HEK293 (cell line): ENCODE results near the gene TOM1L2.

Experiments
- BCL11A ChIP-seq: fragments of 450-650 bp; formaldehyde crosslinking; IDR thresholded peaks from 2 replicates; pipeline ENCODE4 v1.5.1; 2016; ENCODE audit warnings: low read depth, missing biosample characterization, missing genetic modification characterization
- BCL6B ChIP-seq: fragments of 450-650 bp; formaldehyde crosslinking; IDR thresholded peaks from 2 replicates; pipeline ENCODE4 v1.5.1; 2017; ENCODE audit warnings: missing biosample characterization, missing genetic modification characterization
- CTCF ChIP-seq: fragments of 450-650 bp; formaldehyde crosslinking; IDR thresholded peaks from 2 replicates; pipeline ENCODE4 v1.5.1; 2016; ENCODE audit warnings: missing biosample characterization, missing genetic modification characterization
- EGR2 ChIP-seq: fragments of 450-650 bp; formaldehyde crosslinking; IDR thresholded peaks from 2 replicates; pipeline ENCODE4 v1.5.1; 2016; ENCODE audit warnings: low read depth, missing biosample characterization, missing genetic modification characterization
- GLI2 ChIP-seq: fragments of 450-650 bp; formaldehyde crosslinking; IDR thresholded peaks from 2 replicates; pipeline ENCODE4; 2017; ENCODE audit warnings: missing biosample characterization, missing genetic modification characterization, low read depth, borderline replicate concordance
- GLI4 ChIP-seq: fragments of 450-650 bp; formaldehyde crosslinking; IDR thresholded peaks from 2 replicates; pipeline ENCODE4 v1.5.1; 2016; ENCODE audit warnings: missing biosample characterization, missing genetic modification characterization
- HOXC10 ChIP-seq: sonication (generic); formaldehyde crosslinking; IDR thresholded peaks from 2 replicates; pipeline ENCODE4 v1.8.1; 2023; ENCODE audit warnings: mild to moderate bottlenecking, missing genetic modification reagents
- HOXD13 ChIP-seq: sonication (generic); formaldehyde crosslinking; IDR thresholded peaks from 2 replicates; pipeline ENCODE4 v1.8.0; 2022; ENCODE audit warnings: missing genetic modification reagents, borderline replicate concordance
- KLF17 ChIP-seq: fragments of 450-650 bp; formaldehyde crosslinking; IDR thresholded peaks from 2 replicates; pipeline ENCODE4 v1.5.1; 2016; ENCODE audit warnings: missing biosample characterization, missing genetic modification characterization
- YY1 ChIP-seq: fragments of 450-650 bp; formaldehyde crosslinking; IDR thresholded peaks from 2 replicates; pipeline ENCODE4 v1.5.1; 2018; ENCODE audit warnings: missing biosample characterization, missing genetic modification characterization
- ZBTB1 ChIP-seq: fragments of 450-650 bp; formaldehyde crosslinking; IDR thresholded peaks from 2 replicates; pipeline ENCODE4 v1.5.1; 2016; ENCODE audit warnings: missing biosample characterization, missing genetic modification characterization
- ZBTB21 ChIP-seq: fragments of 450-650 bp; formaldehyde crosslinking; IDR thresholded peaks from 2 replicates; pipeline ENCODE4 v1.5.1; 2017; ENCODE audit warnings: missing biosample characterization, missing genetic modification characterization
- ZEB2 ChIP-seq: fragments of 450-650 bp; formaldehyde crosslinking; IDR thresholded peaks from 2 replicates; pipeline ENCODE4 v1.5.1; 2016; ENCODE audit warnings: missing biosample characterization, missing genetic modification characterization
- ZFHX2 ChIP-seq: fragments of 450-650 bp; formaldehyde crosslinking; conservative IDR thresholded peaks from 2 replicates; pipeline ENCODE4 v1.5.1; 2016; ENCODE audit warnings: missing biosample characterization, missing genetic modification characterization
- ZNF138 ChIP-seq: fragments of 450-650 bp; formaldehyde crosslinking; IDR thresholded peaks from 2 replicates; pipeline ENCODE4 v1.5.1; 2016; ENCODE audit warnings: missing biosample characterization, missing genetic modification characterization, borderline replicate concordance
- ZNF140 ChIP-seq: fragments of 450-650 bp; formaldehyde crosslinking; IDR thresholded peaks from 2 replicates; pipeline ENCODE4 v1.5.1; 2016; ENCODE audit warnings: missing biosample characterization, missing genetic modification characterization
- ZNF266 ChIP-seq: fragments of 450-650 bp; formaldehyde crosslinking; IDR thresholded peaks from 2 replicates; pipeline ENCODE4 v1.5.1; 2016; ENCODE audit warnings: missing biosample characterization, missing genetic modification characterization, low read depth
- ZNF280C ChIP-seq: fragments of 450-650 bp; formaldehyde crosslinking; IDR thresholded peaks from 2 replicates; pipeline ENCODE4 v1.5.1; 2016; ENCODE audit warnings: missing biosample characterization, missing genetic modification characterization
- ZNF292 ChIP-seq: fragments of 450-650 bp; formaldehyde crosslinking; IDR thresholded peaks from 2 replicates; pipeline ENCODE4 v1.5.1; 2016; ENCODE audit warnings: low read depth, missing biosample characterization, missing genetic modification characterization, borderline replicate concordance
- ZNF302 ChIP-seq: fragments of 450-650 bp; formaldehyde crosslinking; IDR thresholded peaks from 2 replicates; pipeline ENCODE4 v1.5.1; 2016; ENCODE audit warnings: missing biosample characterization, missing genetic modification characterization, low read depth
- ZNF324 ChIP-seq: fragments of 450-650 bp; formaldehyde crosslinking; IDR thresholded peaks from 2 replicates; pipeline ENCODE4 v1.5.1; 2016; ENCODE audit warnings: missing biosample characterization, missing genetic modification characterization
- ZNF423 ChIP-seq: fragments of 450-650 bp; formaldehyde crosslinking; IDR thresholded peaks from 2 replicates; pipeline ENCODE4 v1.5.1; 2016; ENCODE audit warnings: missing biosample characterization, missing genetic modification characterization
- ZNF529 ChIP-seq: fragments of 450-650 bp; formaldehyde crosslinking; IDR thresholded peaks from 2 replicates; pipeline ENCODE4 v1.5.1; 2017; ENCODE audit warnings: missing genetic modification characterization, missing biosample characterization; ENCODE audit not compliant: insufficient replicate concordance
- ZNF544 ChIP-seq: fragments of 450-650 bp; formaldehyde crosslinking; IDR thresholded peaks from 2 replicates; pipeline ENCODE4 v1.5.0; 2017; ENCODE audit warnings: missing biosample characterization, missing genetic modification characterization
- ZNF561 ChIP-seq: fragments of 450-650 bp; IDR thresholded peaks from 2 replicates; pipeline ENCODE4 v1.5.1; 2018; ENCODE audit warnings: missing biosample characterization, missing genetic modification characterization, borderline replicate concordance
- ZNF585B ChIP-seq: fragments of 450-650 bp; formaldehyde crosslinking; IDR thresholded peaks from 2 replicates; pipeline ENCODE4 v1.5.1; 2016; ENCODE audit warnings: missing biosample characterization, missing genetic modification characterization
- ZNF600 ChIP-seq: fragments of 450-650 bp; formaldehyde crosslinking; IDR thresholded peaks from 2 replicates; pipeline ENCODE4 v1.5.1; 2016; ENCODE audit warnings: missing biosample characterization, missing genetic modification characterization
- ZSCAN23 ChIP-seq: fragments of 450-650 bp; formaldehyde crosslinking; IDR thresholded peaks from 2 replicates; pipeline ENCODE4 v1.5.1; 2016; ENCODE audit warnings: missing biosample characterization, missing genetic modification characterization
- ZSCAN30 ChIP-seq: fragments of 450-650 bp; IDR thresholded peaks from 2 replicates; pipeline ENCODE4 v1.5.1; 2018; ENCODE audit warnings: missing biosample characterization, mild to moderate bottlenecking, missing genetic modification characterization, moderate library complexity
- ZSCAN4 ChIP-seq: fragments of 450-650 bp; formaldehyde crosslinking; IDR thresholded peaks from 2 replicates; pipeline ENCODE4 v1.5.1; 2017; ENCODE audit warnings: missing biosample characterization, missing genetic modification characterization
- TF ChIP-seq, protein P1 (sequence below): fragments of 450-650 bp; formaldehyde crosslinking; IDR thresholded peaks from 2 replicates; pipeline ENCODE4 v1.5.1; 2016; ENCODE audit warnings: missing biosample characterization, missing genetic modification characterization

TOM1L2 gene

DNA sequence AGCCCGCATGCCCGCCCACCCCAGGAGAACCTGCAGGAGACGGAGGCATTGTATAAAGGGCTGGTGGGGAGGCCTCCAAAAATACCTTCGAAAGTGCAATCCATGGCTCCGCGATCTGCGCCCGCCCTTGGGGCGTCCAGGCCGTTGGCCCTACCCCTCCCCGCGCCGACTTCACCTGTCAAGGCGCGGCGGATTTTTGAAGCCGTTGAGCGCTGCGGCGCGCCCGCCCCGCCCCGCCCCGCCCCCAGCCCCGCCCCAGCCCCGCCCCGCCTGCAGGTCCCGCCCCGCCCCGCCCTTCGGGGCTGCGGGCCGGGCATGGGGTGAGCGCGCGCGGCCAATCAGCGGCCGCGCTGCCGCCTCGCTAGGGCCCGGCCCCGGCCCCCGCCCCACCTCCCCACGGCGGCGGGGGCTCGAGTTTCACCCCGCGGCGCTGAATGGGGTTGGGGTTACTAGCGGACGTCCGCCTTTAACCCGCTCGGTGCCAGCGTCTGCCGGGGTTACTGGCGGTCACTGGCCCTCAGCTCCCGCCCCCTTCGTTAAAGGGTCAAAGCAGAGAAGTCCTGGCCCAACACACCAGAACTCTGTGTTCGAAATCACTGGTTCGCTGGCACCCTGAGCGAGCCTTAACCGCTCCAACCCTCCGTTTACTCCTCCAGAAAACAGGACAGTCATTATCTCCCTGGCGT is 148.6 kb downstream of the TOM1L2 start (continued):
- no peak for TF ChIP-seq GLI2
- TF ChIP-seq EGR2 (tag by site-specific recombination): no peak
- TF ChIP-seq HOXD13 (CRISPR knock-in tag): no peak
- no peak for TF ChIP-seq HOXC10 (CRISPR knock-in tag)
- TF ChIP-seq ZNF280C (tag by site-specific recombination): no peak
- TF ChIP-seq KLF17: peak; percentile 84
- peak; percentile 64; the same call in 1 of the 2 replicates for TF ChIP-seq ZNF423 (tag by site-specific recombination)
- TF ChIP-seq CTCF: no peak
- TF ChIP-seq ZNF561 (tag by site-specific recombination): peak; percentile 28
- no peak for TF ChIP-seq ZNF585B (tag by site-specific recombination)
- TF ChIP-seq ZBTB21: no peak
- no peak for TF ChIP-seq ZNF140 (tag by site-specific recombination)
- no peak for TF ChIP-seq GLI4 (tag by site-specific recombination)
- TF ChIP-seq ZNF544 (tag by site-specific recombination): no peak
- TF ChIP-seq ZSCAN23 (tag by site-specific recombination): no peak
- TF ChIP-seq ZNF138 (tag by site-specific recombination): no peak
- TF ChIP-seq, protein P1, sequence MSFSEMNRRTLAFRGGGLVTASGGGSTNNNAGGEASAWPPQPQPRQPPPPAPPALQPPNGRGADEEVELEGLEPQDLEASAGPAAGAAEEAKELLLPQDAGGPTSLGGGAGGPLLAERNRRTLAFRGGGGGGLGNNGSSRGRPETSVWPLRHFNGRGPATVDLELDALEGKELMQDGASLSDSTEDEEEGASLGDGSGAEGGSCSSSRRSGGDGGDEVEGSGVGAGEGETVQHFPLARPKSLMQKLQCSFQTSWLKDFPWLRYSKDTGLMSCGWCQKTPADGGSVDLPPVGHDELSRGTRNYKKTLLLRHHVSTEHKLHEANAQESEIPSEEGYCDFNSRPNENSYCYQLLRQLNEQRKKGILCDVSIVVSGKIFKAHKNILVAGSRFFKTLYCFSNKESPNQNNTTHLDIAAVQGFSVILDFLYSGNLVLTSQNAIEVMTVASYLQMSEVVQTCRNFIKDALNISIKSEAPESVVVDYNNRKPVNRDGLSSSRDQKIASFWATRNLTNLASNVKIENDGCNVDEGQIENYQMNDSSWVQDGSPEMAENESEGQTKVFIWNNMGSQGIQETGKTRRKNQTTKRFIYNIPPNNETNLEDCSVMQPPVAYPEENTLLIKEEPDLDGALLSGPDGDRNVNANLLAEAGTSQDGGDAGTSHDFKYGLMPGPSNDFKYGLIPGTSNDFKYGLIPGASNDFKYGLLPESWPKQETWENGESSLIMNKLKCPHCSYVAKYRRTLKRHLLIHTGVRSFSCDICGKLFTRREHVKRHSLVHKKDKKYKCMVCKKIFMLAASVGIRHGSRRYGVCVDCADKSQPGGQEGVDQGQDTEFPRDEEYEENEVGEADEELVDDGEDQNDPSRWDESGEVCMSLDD (tag by site-specific recombination): peak; percentile 65; the same call in 1 of the 2 replicates
- TF ChIP-seq BCL11A: peak; percentile 94
- 0 out of 2 replicates have a peak, but pooled peaks have one; percentile 30 for TF ChIP-seq ZFHX2 (tag by site-specific recombination)
- TF ChIP-seq YY1 (tag by site-specific recombination): no peak
- no peak for TF ChIP-seq ZNF266
- no peak for TF ChIP-seq ZBTB1 (tag by site-specific recombination)
- 0 out of 2 replicates have a peak, but pooled peaks have one; percentile 42 for TF ChIP-seq ZNF600 (tag by site-specific recombination)
- TF ChIP-seq ZEB2 (tag by site-specific recombination): peak; percentile 82
- no peak for TF ChIP-seq BCL6B
- TF ChIP-seq ZNF302 (tag by site-specific recombination): no peak
- TF ChIP-seq ZNF292 (tag by site-specific recombination): no peak
- no peak for TF ChIP-seq ZSCAN4 (tag by site-specific recombination)
- no peak for TF ChIP-seq ZSCAN30
- no peak for TF ChIP-seq ZNF529 (tag by site-specific recombination)
- TF ChIP-seq ZNF324 (tag by site-specific recombination): no peak
